Motor neuron (in vitro differentiated cells): ENCODE measurements around the gene EHD1. TPM values are rescaled to one million over a fixed set of nuclear protein-coding genes. Genes with fewer than 3 reads are reported as not detected.

Experiments used
- ATAC-seq, 8 experiments: fragments of 200-7000 bp; cut with Tn5 transposase; replicated peaks in 6 of 8; 2 replicates each; pipeline ENCODE4 v1.8.0; 2021; ENCODE audit warnings: mild to moderate bottlenecking in 8 of 8, moderate library complexity in 8 of 8
- H3K27ac ChIP-seq, 2 donors: fragments of 250-450 bp; sonication (Bioruptor Pico); 2 replicates each; pipeline ENCODE4 v1.9.0; 2021; ENCODE audit warnings: antibody characterized with exemption in 2 of 2, mild to moderate bottlenecking in 2 of 2, moderate library complexity in 1 of 2
- H3K4me1 ChIP-seq, 2 donors: fragments of 250-450 bp; sonication (Bioruptor Pico); replicated peaks in 1 of 2; 2 replicates each; pipeline ENCODE4 v1.6.1; 2021; ENCODE audit warnings: antibody characterized with exemption in 2 of 2, mild to moderate bottlenecking in 2 of 2, moderate library complexity in 1 of 2
- H3K4me3 ChIP-seq, 5 donors: fragments of 250-450 bp; sonication (Bioruptor Pico); 2 replicates each; pipeline ENCODE4 v1.9.0; 2021; ENCODE audit warnings: antibody characterized with exemption in 5 of 5, mild to moderate bottlenecking in 5 of 5, moderate library complexity in 4 of 5
- WGBS, 10 experiments: fragments of 450-650 bp; shearing (Covaris generic); methylation state at CpG; one replicate each; pipeline ENCODE4 v1.0.0; 2022; 5-methylcytosine and 5-hydroxymethylcytosine counted together
- in situ Hi-C, 9 experiments: fragments of 400-800 bp; cut with MboI; loops; one replicate each; pipeline ENCODE4 v1.15.0; 2021; ENCODE audit warnings: low sequenced_read_pairs in 9 of 9, low pct_unique_long_range_greater_than_20kb in 2 of 9; ENCODE audit not compliant: unreplicated experiment in 9 of 9
- total RNA-seq, 8 experiments: library from RNA; unstranded; fragments of 300-600 nt; gene quantifications; 2 replicates each; pipeline versions ENCODE4 v1.2.3 to v1.2.4, GENCODE V29; 2022

Gene EHD1
- total RNA-seq, 8 experiments from 2014 or later: 20.2 to 37.2 (median 30.6) TPM

DNA sequence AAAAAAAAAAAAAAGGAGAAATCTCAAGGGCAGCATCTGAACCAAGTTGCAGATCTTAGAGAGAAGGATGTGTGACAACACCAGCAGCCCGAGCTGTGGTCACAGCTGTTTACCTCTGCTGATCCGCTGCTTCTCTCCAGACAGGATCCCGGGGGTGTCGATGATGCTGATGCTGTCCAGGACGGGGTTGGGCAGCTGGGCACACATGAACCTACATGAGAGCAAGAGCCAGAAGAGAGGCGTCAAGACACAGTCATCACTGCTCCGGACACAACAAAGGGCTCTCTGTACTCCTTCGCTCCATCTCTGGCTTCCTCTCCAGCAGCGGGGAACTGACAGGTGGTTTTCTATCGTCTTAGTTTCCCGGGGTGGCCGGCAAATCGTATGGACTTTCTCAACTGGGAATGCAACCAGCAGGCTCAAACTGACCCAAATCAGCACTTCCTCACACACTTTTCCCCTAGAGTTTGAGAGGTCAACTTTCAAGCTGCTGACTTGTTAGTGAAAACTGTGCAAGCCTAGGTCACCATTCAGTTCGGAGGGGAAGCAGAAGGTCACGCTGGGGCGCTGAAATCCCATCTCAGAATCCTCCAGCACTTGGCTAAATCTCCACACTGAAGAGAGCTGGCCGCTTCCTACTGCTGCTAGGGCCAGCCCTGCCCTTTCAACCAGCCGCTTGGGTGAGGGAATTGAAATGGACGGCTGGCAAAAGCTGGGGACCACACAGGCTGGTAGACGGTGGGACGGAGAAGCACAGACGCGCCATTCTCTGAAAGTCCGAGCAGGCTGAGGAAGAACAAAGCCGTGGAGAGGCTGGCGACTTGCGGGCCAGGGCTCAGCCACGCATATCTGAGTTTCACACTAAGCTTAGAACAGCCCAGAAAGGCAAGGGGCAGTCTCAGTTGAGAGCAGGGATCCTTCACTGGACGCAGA is 3.8 kb downstream of the EHD1 start:
- 40 to 100% (median 80%) methylated on average over 1 to 10 of the region's 29 CpGs; no CpG with 5 or more reads in 2 of the 10 experiments for WGBS, 10 experiments
- Histone ChIP-seq H3K4me1 (peaks cover 44 to 45% of the 10 kb centered on the region in 2 donors), H3K4me3 (no peak overlapping the region), H3K27ac (no peak overlapping the region)
- ATAC-seq: no peak
- in situ Hi-C loops: no loop called here

DNA sequence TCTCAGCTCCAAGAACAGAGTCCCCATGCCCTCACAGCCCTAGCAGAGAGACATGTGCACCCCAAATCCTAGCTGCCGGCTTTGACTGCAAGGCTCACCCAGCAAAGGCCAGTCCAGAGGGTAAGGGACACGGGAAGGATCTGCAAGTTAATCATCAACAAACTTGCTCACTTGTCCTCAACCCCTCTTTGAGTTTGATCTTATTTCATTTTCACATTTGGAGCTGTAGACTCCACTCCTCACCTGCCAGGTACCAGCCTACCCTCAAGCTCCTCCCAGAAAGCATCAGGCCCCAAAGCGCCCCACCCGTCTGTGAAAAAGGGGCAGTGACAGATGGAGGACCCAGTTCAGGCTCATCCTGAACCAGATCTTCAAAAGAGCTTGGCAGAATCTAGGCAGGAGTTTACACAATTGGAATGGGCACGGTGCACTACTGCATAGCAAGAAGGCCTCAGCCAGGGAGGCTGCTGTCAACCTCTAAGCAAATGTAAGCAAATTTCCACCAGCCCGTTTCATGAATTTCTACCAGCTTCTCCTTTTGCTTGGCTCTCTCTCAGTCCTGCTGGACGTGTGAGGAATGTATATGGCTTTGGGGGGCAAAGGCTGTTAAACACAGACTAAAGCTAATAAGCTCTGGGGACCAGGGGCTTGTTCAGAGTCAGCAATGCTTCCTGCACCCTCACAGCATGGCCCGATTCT is 5.5 kb downstream of the EHD1 start:
- no peak overlapping the region for H3K27ac ChIP-seq
- in situ Hi-C loops: no loop called here
- no peak overlapping the region for H3K4me3 ChIP-seq
- ATAC-seq: no peak
- H3K4me1 ChIP-seq: peaks cover 41 to 48% of the 10 kb centered on the region in 2 donors
- WGBS, 10 experiments: 20 to 81% (median 60%) methylated on average over 1 to 5 of the region's 8 CpGs; no CpG with 5 or more reads in 4 of the 10 experiments

DNA sequence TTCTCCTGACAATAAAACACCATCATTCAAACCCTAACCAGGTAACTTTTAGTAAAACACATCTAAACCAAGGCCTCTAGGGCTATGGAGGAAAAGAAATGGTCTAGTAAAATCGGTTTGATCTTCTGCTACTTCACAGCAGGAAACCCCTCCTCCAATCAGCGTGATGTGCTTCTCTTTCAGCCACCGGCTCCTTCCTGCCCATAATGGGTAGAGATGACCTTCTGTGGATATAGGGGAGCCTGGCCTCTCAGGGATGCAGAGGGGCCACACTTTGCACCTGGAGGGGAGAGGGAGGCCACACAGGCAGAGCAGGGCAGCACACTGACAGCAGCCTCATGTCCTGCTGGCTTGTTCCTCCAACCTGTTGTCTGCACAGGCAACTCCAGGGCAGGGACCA is 6.9 kb downstream of the EHD1 start:
- no peak overlapping the region for H3K4me3 ChIP-seq
- peak overlapping the region in 1 of 2 donors; percentile 7 for H3K27ac ChIP-seq
- in situ Hi-C loops: no loop called here
- no peak for ATAC-seq
- H3K4me1 ChIP-seq: peaks cover 36 to 40% of the 10 kb centered on the region in 2 donors
- WGBS, 10 experiments: 40 to 83% methylated on average over 1 of the region's 3 CpGs; no CpG with 5 or more reads in 8 of the 10 experiments

DNA sequence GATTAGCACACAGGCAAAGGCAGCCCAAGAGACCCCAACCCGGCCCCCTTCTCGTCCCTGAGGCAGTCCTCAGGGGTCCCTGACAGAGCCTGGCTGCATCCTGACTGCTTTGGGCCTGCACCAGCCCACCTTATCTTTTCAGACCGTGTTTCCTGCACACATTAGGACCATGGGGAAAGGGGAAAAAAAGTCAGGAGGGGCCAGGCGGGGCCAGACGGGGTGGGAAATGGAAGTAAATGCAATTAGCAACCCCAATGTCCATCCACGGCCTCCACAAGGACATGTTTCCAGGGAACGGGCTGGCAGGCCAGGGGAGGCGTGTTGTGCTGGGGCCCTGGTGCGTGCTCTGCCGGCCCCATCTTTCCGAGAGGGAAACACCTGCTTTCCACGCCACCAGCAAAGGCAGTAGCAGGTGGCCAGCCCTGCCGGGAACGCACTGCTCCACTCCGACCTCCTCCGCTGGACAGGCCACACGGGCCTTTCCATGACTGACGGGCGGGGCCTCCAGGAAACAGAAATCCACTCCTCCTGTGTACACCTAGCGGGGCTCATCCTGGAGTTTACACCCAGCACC is 7.4 kb downstream of the EHD1 start:
- H3K4me1 ChIP-seq: peaks cover 31 to 35% of the 10 kb centered on the region in 2 donors
- H3K27ac ChIP-seq: peak overlapping the region in 1 of 2 donors; percentile 83
- in situ Hi-C loops: no loop called here
- ATAC-seq: peak in 5 of 8 experiments; percentile 19 to 35 (median 24)
- peak overlapping the region in 2 of 5 donors; percentile 5 to 14 for H3K4me3 ChIP-seq
- whole genome bisulfite sequencing, 10 experiments: 42 to 87% (median 63%) methylated on average over 2 to 7 of the region's 20 CpGs; no CpG with 5 or more reads in 6 of the 10 experiments

DNA sequence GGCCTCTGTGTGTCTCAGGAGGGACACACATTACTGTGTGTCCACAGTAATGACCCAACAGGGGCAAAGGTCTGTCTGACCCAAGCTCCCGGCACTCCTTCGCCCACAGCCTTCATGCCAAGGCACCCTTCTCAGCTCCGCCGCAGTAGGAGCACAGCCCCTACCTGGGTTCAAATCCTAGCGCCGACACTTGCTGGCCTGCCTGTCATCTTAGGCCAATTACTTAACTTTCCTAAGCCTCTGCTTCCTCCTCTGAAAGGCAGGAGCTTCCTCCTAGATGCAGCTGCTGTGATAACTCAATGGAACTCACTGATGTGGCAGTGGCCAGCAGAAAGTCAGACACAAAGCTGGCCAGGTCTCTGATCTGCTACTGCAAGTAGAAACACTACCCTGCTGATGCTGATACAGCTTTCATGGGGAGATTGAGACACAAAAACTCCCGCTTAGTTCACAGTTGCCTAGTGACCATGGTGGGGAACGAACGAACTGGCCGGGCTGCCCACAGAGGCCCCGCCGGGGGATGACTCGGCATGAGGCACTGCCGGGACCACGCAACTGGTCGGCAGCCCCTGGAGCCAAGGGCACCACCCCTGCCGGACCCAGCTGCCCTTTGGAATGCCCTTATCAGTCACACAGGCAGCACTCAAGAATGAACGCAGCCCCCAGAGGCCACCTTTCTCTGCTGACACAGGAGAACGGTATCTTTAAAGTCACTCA is 8.1 kb downstream of the EHD1 start:
- peaks cover 26 to 33% of the 10 kb centered on the region in 2 donors for H3K4me1 ChIP-seq
- in situ Hi-C loops: no loop called here
- peak in 5 of 8 experiments; percentile 54 to 82 (median 66) for ATAC-seq
- peak overlapping the region in 1 of 2 donors; percentile 83 for H3K27ac ChIP-seq
- H3K4me3 ChIP-seq: peak overlapping the region in 2 of 5 donors; percentile 5 to 14
- 0 to 100% (median 47%) methylated on average over 1 to 11 of the region's 19 CpGs; no CpG with 5 or more reads in 1 of the 10 experiments for WGBS, 10 experiments

DNA sequence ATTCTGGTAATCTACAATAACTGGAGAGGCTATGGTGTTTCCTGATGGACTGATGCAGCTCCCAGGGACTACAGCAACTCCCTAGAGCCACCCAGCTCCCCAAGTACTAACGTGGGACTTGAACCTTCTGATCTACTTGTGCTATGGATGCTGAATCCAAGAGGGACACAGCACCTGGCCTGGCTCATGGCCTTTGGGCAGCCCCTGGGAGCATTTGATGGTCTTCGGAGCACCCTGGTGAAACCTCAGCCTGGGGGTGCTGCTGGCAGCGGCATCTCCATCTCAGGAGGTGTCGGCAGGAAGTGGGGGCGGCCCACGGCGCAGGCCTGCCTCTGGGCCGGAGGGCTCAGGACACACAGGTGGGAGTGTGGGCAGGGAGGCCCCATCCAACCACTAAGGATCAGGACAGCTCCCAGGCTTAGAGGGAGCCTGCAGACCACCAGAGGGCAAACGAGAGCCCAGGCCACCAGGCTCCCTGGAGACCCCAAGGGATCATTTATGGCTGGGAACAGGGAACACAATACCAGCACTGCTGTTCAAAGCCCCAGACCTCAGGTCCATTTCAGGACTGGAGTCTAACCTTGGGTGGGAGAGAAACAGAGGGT is 8.7 kb downstream of the EHD1 start:
- Histone ChIP-seq H3K4me3 (no peak overlapping the region), H3K4me1 (peaks cover 33 to 39% of the 10 kb centered on the region in 2 donors), H3K27ac (peak overlapping the region in 1 of 2 donors; percentile 83)
- WGBS, 10 experiments: 17 to 100% (median 90%) methylated on average over 1 to 4 of the region's 9 CpGs; no CpG with 5 or more reads in 3 of the 10 experiments
- ATAC-seq: peak in 7 of 8 experiments; percentile 1 to 73 (median 37)
- in situ Hi-C loops: no loop called here

DNA sequence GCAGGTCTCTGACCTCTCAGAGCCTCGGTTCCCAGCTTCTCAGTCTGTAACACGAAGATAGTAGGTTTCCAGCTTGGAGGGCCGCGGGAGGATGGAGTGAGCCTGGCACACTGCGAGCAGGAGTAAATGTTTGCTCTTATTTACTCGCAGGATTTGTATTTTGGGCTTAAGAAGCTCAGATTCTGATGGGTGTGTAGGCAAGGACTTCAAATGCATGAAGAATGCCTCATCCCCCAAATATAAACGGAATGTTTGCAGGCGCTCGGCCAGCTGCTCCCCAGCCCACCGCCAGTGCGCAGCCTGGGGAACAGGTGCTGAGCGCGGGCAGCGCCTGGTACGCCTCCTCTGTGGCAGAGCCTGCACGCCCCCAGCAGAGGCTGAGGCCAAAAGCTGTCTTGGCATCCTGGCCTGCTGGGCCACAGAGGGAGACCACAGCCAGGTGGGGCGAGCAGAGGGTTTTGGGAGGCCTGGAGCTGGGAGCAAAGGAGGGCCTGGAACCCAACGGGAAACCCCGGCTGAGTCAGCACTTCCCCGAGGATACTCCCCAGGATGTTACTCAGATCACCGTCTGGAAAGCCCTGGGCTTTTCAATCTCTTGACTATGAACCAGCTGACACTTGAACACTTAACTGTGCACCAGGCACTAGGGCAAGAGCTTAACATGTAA is 9.4 kb downstream of the EHD1 start:
- ATAC-seq: peak in 3 of 8 experiments; percentile 61 to 80 (median 61)
- in situ Hi-C loops: no loop called here
- WGBS, 10 experiments: 0 to 100% (median 84%) methylated on average over 2 to 16 of the region's 21 CpGs; no CpG with 5 or more reads in 2 of the 10 experiments
- H3K4me3 ChIP-seq: no peak overlapping the region
- peaks cover 39 to 46% of the 10 kb centered on the region in 2 donors for H3K4me1 ChIP-seq
- H3K27ac ChIP-seq: no peak overlapping the region

DNA sequence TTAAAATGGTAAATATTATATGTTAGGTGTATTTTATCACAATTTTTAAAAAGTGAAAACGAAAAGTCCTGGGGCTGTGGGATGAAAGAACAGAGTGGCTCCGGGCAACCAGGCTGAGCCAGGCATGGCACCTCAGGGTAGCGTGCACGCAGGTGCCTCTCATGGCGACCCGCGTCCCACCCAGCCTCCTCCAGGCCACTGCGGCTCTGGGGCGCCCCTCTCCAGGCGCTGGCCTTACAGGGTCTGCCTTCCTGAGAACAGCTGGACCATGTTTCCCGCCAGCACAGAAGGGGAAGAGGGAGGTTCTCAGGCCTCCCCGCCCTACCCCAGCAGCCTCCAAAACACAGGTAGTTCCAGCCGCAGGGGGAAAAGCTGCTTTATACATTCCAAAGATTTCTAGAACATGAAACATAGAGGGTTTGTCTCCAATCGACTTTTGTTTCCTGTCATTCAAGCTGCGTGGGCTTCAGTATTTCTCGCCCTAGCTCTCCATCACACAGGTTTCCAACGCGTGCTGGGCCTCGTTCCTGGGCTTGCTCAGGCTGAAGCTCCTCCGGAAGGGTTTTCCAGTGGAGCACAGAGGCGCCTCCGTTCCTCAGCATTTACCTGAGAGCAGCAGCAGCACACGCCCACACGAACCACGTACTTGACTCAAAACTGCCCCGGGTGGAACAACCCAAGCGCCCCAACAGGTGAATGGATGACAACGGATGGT is 10.5 kb downstream of the EHD1 start:
- in situ Hi-C loops: no loop called here
- Histone ChIP-seq H3K4me3 (no peak overlapping the region), H3K4me1 (peaks cover 50 to 57% of the 10 kb centered on the region in 2 donors), H3K27ac (no peak overlapping the region)
- 80 to 98% (median 93%) methylated on average over 2 to 21 of the region's 28 CpGs; no CpG with 5 or more reads in 3 of the 10 experiments for WGBS, 10 experiments
- no peak for ATAC-seq

DNA sequence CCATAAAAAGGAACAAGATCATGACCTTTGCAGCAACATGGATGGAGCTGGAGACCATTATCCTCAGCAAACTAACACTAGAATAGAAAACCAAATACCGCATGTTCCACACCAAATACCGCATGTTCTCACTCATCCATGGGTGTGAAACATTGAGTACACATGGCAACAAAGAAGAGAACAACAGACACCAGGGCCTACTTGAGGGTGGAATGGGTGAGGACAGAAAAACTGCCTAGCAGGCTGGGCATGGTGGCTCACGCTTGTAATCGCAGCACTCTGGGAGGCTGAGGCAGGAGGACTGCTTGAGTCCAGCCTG is 12.3 kb downstream of the EHD1 start:
- Histone ChIP-seq H3K27ac (no peak overlapping the region), H3K4me1 (peaks cover 49 to 59% of the 10 kb centered on the region in 2 donors)
- ATAC-seq: no peak

DNA sequence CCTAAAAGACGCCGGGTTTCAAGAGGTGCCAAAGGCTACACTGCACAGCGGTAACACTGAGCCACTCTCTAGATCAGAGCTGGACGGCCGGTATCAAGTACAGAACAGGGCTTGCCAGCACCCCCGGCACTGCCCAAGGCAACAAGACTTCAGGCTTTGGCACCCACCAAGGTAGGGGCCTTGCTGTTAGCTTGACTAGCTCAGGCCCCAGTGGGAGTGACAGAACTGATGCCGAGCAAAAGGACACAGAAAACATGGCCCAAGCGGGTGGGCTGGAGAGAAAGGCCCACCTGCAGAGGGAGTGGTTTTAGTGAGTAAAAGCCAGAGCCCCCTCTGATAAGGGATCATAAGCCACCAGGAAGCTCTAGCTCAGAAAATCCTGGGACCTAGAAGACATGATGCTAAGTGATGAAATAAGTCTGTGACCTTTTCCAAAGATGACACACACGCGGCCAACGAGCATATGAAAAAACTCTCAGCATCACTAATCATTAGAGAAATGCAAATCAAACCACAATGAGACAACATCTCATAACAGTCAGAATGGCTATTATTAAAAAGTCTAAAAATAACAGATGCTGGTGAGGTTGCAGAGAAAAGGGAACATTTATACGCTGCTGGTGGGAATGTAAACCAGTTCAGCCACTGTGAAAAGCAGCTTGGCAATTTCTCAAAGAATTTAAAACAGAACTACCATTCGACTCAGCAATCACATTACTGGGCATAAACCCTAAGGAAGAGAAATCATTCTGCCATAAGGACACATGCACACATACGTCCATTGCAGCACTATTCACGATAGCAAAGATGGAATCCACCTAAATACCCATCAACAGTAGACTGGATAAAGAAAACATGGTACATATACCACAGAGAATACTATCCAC is 12.9 kb downstream of the EHD1 start:
- peaks cover 43 to 53% of the 10 kb centered on the region in 2 donors for H3K4me1 ChIP-seq
- 26 to 100% (median 85%) methylated on average over 2 to 9 of the region's 15 CpGs; no CpG with 5 or more reads in 1 of the 10 experiments for WGBS, 10 experiments
- ATAC-seq: peak in 2 of 8 experiments; percentile 6 to 26
- no peak overlapping the region for H3K4me3 ChIP-seq
- in situ Hi-C loops: no loop called here
- H3K27ac ChIP-seq: peak overlapping the region; percentile 70 to 91

More for the DNA sequence above, 12.3 kb downstream of the EHD1 start:
- in situ Hi-C loops: no loop called here
- no peak overlapping the region for H3K4me3 ChIP-seq
- WGBS, 10 experiments: 94 to 100% (median 100%) methylated on average over 1 to 3 of the region's 4 CpGs; no CpG with 5 or more reads in 5 of the 10 experiments
